Spleen (tissue), 11 donors: ENCODE results near the gene DNAJC1. TPM values are rescaled to one million over a fixed set of nuclear protein-coding genes. Genes with fewer than 3 reads are reported as not detected.

Source experiments
- DNase-seq: peaks from one replicate; pipeline ENCODE4 v3.0.0-alpha.2; 2020
- H3K27ac ChIP-seq, 8 donors: fragments of 200-600 bp; sonication (generic) in 7 of 8; 1 replicate in 4 of 8; 2 replicates in 4 of 8; pipeline versions ENCODE4 v1.5.0 to v1.8.0; 2016 to 2021; ENCODE audit warnings: inconsistent platforms in 4 of 8, mild to moderate bottlenecking in 4 of 8, moderate library complexity in 1 of 8
- H3K27me3 ChIP-seq, 7 donors: fragments of 200-600 bp; sonication (generic) in 6 of 7; replicated peaks in 1 of 7; 1 replicate in 4 of 7; 2 replicates in 3 of 7; pipeline versions ENCODE4 v1.5.0 to v1.8.0; 2016 to 2021; ENCODE audit warnings: inconsistent platforms in 3 of 7, mild to moderate bottlenecking in 1 of 7
- H3K36me3 ChIP-seq, 6 donors: fragments of 200-600 bp; sonication (generic) in 5 of 6; 1 replicate in 4 of 6; 2 replicates in 2 of 6; pipeline versions ENCODE4 v1.5.0 to v1.8.0; 2016 to 2021; ENCODE audit warnings: inconsistent platforms in 2 of 6
- H3K4me1 ChIP-seq, 6 donors: fragments of 200-600 bp; sonication (generic) in 5 of 6; 1 replicate in 3 of 6; 2 replicates in 3 of 6; pipeline versions ENCODE4 v1.5.0 to v1.8.0; 2016 to 2021; ENCODE audit warnings: inconsistent platforms in 3 of 6
- H3K4me3 ChIP-seq, 8 donors: fragments of 200-600 bp; sonication (generic) in 7 of 8; 1 replicate in 4 of 8; 2 replicates in 4 of 8; pipeline versions ENCODE4 v1.5.0 to v1.8.0; 2016 to 2021; ENCODE audit warnings: inconsistent platforms in 4 of 8, mild to moderate bottlenecking in 4 of 8, moderate library complexity in 2 of 8
- H3K9me3 ChIP-seq, 8 donors: fragments of 200-600 bp; sonication (generic) in 7 of 8; 1 replicate in 4 of 8; 2 replicates in 4 of 8; pipeline versions ENCODE4 v1.5.0 to v1.8.0; 2016 to 2021; ENCODE audit warnings: inconsistent platforms in 4 of 8
- POLR2A ChIP-seq, 3 donors: fragments of 450-650 bp; IDR thresholded peaks; one replicate each; pipeline ENCODE4 v1.5.1; 2017; ENCODE audit warnings: antibody characterized with exemption in 3 of 3, mild to moderate bottlenecking in 1 of 3
- POLR2AphosphoS5 ChIP-seq, 3 donors: sonication (generic); formaldehyde crosslinking; IDR thresholded peaks; one replicate each; pipeline ENCODE4 v1.5.1; 2017; ENCODE audit warnings: antibody characterized with exemption in 3 of 3
- WGBS, 5 donors: extraction: QIAGEN DNeasy Blood & Tissue Kit in 3 of 5; methylation state at CpG; one replicate each; pipeline versions ENCODE4 v1.1.5 to v1.1.7; 2013 to 2018; 5-methylcytosine and 5-hydroxymethylcytosine counted together
- intact Hi-C: fragments of 100-400 bp; cut with DNase I; formaldehyde crosslinking; loops from one replicate; pipeline ENCODE4 v1.15.0; 2023; ENCODE audit warnings: low total_unique reads
- polyA plus RNA-seq, 3 donors: library from polyadenylated mRNA; stranded (reverse); fragments of 200-250 nt; gene quantifications; one replicate each; pipeline ENCODE4 v1.2.1, GENCODE V29; 2013
- total RNA-seq, 7 donors: library from RNA; depleted of rRNA in 3 of 7; stranded (reverse); fragments of >200 nt in 3 of 7; fragmentation: NEBNext Ultra II Directional in 4 of 7; extraction: Animal tissue kit (Norgen Biotek cat#: 25700) in 4 of 7; gene quantifications; one replicate each; pipeline versions ENCODE4 v1.1.0 to v1.2.1, GENCODE V29; 2016 to 2021
- TF ChIP-seq, protein P1 (sequence below), 11 experiments: fragments of 200-600 bp in 7 of 11; fragments of 450-650 bp in 4 of 11; sonication (generic) in 4 of 11; IDR thresholded peaks in 8 of 11; conservative IDR thresholded peaks in 3 of 11; 1 replicate in 7 of 11; 2 replicates in 4 of 11; pipeline versions ENCODE4 v1.4.0 to v1.8.0; 2016 to 2021; ENCODE audit warnings: antibody characterized with exemption in 11 of 11, inconsistent platforms in 4 of 11, mild to moderate bottlenecking in 1 of 11
- donor health status: healthy with polysubstance abuse.
- donor health status: DM: no; HTN: no; CAD: no; lungs with moderate emphysema.
- donor health status: DM: no; HTN: no; CAD: no.
- donor health status: Bipolar disorder and iron deficiency.
- donor health status: healthy.
- donor health status: DM: no; HTN: no; CAD: no.
- donor health status: DM: yes; HTN: yes; CAD: no.

Gene DNAJC1
- total and polyA plus RNA-seq, 10 donors, result 8.1 to 96.4 (median 22.5) TPM

DNA sequence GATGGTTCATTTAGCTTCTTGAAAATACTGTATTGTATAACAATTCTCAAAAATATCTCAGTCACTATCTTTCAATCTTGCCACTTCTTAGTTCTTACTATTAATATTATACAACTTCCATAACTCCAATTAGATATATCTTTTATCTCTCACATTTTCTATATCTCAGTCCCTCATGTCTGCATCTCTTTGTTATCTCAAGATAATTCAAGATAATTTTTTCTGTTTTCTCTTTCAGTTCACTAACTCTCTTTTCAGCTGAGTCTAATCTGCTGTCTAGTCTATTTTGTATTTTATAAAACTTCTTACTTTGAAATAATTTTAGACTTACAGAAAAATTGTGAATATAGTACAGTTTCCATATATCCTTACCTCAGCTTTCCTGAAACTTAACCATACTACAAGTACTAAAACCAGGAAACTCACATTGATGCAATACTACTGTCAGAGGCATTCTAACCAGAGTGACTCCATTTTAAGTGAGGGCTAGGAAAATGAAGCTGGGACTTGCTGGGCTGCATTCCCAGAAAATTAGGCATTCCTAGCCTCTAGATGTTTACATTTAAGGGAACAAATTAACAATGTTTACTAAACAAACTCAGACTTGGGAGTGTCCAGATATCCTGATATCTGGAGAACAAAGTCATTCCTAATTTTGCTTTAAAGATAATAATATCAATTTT, 38.4 kb downstream of the DNAJC1 start:
- intact Hi-C loops, result no loop called here
- H3K9me3 ChIP-seq, result peaks cover 0 to 14% (median 7%) of the 10 kb centered on the region in 8 donors
- H3K27ac ChIP-seq, result no peak overlapping the region
- no peak overlapping the region for H3K4me3 ChIP-seq
- DNase-seq, result no peak
- TF ChIP-seq, protein P1, sequence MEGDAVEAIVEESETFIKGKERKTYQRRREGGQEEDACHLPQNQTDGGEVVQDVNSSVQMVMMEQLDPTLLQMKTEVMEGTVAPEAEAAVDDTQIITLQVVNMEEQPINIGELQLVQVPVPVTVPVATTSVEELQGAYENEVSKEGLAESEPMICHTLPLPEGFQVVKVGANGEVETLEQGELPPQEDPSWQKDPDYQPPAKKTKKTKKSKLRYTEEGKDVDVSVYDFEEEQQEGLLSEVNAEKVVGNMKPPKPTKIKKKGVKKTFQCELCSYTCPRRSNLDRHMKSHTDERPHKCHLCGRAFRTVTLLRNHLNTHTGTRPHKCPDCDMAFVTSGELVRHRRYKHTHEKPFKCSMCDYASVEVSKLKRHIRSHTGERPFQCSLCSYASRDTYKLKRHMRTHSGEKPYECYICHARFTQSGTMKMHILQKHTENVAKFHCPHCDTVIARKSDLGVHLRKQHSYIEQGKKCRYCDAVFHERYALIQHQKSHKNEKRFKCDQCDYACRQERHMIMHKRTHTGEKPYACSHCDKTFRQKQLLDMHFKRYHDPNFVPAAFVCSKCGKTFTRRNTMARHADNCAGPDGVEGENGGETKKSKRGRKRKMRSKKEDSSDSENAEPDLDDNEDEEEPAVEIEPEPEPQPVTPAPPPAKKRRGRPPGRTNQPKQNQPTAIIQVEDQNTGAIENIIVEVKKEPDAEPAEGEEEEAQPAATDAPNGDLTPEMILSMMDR (IDR thresholded peaks at IDR 0.05 in 8 of 11, conservative IDR thresholded peaks at IDR 0.05 in 3 of 11), result no peak
- TF ChIP-seq POLR2A (IDR thresholded peaks at IDR 0.05), result no peak
- no peaks in the 10 kb centered on the region for H3K36me3 ChIP-seq
- H3K4me1 ChIP-seq, result peaks cover 0 to 3% (median 0%) of the 10 kb centered on the region in 6 donors
- H3K27me3 ChIP-seq, result no peaks in the 10 kb centered on the region

DNA sequence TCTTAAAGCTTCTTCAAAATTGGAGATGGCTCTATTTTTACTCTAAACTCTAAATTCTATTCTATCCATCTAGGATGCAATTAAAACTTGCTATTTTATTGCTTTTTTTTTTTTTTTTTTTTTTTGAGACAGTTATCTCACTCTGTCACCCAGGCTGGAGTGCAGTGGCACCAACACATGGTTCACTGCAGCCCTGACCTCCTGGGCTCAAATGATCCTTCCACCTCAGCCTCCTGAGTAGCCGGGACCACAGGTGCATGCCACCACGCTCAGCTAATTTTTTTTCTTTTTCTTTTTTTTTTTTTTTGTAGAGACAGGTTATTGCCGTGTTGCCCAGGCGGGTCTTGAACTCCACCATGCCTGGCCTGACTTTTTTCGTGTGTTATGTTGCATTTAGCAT, 41.2 kb downstream of the DNAJC1 start:
- Histone ChIP-seq H3K27ac (no peak overlapping the region), H3K27me3 (no peaks in the 10 kb centered on the region), H3K9me3 (peaks cover 0 to 14% (median 7%) of the 10 kb centered on the region in 8 donors), H3K4me3 (no peak overlapping the region), H3K36me3 (no peaks in the 10 kb centered on the region), H3K4me1 (peaks cover 0 to 3% (median 0%) of the 10 kb centered on the region in 6 donors)
- intact Hi-C loops, result no loop called here
- DNase-seq, result no peak
- 94 to 97% (median 96%) methylated on average over 5 of the region's 5 CpGs for WGBS, 5 donors
- TF ChIP-seq, protein P1 (IDR thresholded peaks at IDR 0.05 in 8 of 11, conservative IDR thresholded peaks at IDR 0.05 in 3 of 11), result no peak
- TF ChIP-seq POLR2A (IDR thresholded peaks at IDR 0.05) (no peak), POLR2AphosphoS5 (IDR thresholded peaks at IDR 0.05) (no peak)

DNA sequence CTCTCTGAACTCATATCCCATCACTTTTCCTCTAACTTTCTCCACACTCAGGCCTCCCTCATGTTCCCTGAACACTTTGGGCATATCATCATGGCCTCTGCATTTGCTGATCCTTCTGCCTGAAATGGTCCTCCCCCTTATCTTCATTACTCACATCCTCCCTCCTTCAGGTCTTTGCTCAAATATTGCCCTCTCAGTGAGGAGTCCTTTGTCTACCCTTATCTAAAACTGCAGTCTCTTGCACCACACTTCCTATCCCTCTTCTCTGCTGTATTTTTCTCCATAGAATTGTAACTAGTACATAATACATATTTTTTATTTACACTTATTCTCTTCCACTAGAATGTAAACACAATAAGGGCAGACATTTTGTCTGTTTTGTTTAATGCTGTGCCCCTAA, 41.7 kb downstream of the DNAJC1 start:
- intact Hi-C loops, result no loop called here

DNA sequence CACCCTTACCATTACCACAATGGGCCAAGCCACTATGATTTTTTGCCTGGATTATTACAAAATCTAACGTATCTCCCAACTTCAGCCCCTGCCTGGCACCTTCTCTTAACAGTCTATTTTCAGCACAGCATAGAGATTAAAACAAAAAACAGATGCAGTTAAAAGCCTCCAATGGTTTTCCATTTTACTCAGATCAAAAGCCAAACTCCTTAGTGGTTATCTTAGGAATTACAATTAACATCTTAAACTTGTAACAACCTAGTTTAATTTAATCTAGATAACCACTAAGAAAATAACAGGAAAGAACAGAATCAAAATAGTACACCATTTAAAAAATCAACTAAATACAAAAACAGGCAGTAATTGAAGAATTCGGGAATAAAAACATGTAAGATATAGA, 43.5 kb downstream of the DNAJC1 start:
- 79 to 94% (median 87%) methylated on average over 2 of the region's 2 CpGs for WGBS, 5 donors

More for the DNA sequence above, 41.7 kb downstream of the DNAJC1 start:
- H3K27me3 ChIP-seq, result no peaks in the 10 kb centered on the region
- TF ChIP-seq, protein P1 (IDR thresholded peaks at IDR 0.05 in 8 of 11, conservative IDR thresholded peaks at IDR 0.05 in 3 of 11), result no peak
- no peak for TF ChIP-seq POLR2AphosphoS5 (IDR thresholded peaks at IDR 0.05)
- no peak for TF ChIP-seq POLR2A (IDR thresholded peaks at IDR 0.05)
- peaks cover 0 to 14% (median 7%) of the 10 kb centered on the region in 8 donors for H3K9me3 ChIP-seq
- no peaks in the 10 kb centered on the region for H3K36me3 ChIP-seq
- no peak overlapping the region for H3K4me3 ChIP-seq
- DNase-seq, result no peak
- peaks cover 0 to 3% (median 0%) of the 10 kb centered on the region in 6 donors for H3K4me1 ChIP-seq
- H3K27ac ChIP-seq, result no peak overlapping the region

More for the DNA sequence above, 43.5 kb downstream of the DNAJC1 start:
- TF ChIP-seq, protein P1 (IDR thresholded peaks at IDR 0.05 in 8 of 11, conservative IDR thresholded peaks at IDR 0.05 in 3 of 11), result no peak
- TF ChIP-seq POLR2AphosphoS5 (IDR thresholded peaks at IDR 0.05) (no peak), POLR2A (IDR thresholded peaks at IDR 0.05) (no peak)
- intact Hi-C loops, result loop anchor here (10.0 kb wide), 1 partner anchor 465 kb away; no protein-coding TSS in a partner anchor
- DNase-seq, result no peak
- H3K36me3 ChIP-seq, result no peaks in the 10 kb centered on the region
- peaks cover 0 to 4% (median under 1%) of the 10 kb centered on the region in 8 donors for H3K9me3 ChIP-seq
- peaks cover 0 to 3% (median 0%) of the 10 kb centered on the region in 6 donors for H3K4me1 ChIP-seq
- no peak overlapping the region for H3K27ac ChIP-seq
- H3K4me3 ChIP-seq, result no peak overlapping the region
- no peaks in the 10 kb centered on the region for H3K27me3 ChIP-seq
